NCI-H1092 treated with DMSO at 0.1 percent for 48 hours (cell line): Measurements from ENCODE around the gene MLIP.

Experiments
- DNase-seq: peaks from one replicate; lab custom pipeline; 2025; lab: John Stamatoyannopoulos, UW

The MLIP gene

GRCh38 chr6:54285595-54285994 lies 174.4 kb downstream of the MLIP start:
- DNase-seq = no peak

DNA sequence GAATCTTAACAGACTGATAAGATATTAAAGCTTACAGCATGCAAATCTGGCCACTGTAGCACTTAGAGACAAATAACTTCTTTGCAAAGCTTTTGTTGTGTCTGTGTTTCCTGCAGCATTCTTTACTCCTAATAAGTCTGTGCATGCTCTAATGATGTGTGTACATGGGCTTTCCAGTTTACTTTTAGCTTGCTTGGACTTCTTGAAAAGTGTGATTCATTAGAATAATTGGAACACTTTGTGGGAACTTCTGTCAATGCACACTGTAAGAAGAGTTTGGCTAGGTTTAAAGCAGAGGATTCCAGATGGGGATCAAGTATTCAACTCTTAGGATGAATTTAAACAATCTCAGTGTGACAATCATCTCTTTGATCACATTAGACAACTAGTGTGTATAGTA lies 174.9 kb downstream of the MLIP start:
- no peak for DNase-seq

DNA sequence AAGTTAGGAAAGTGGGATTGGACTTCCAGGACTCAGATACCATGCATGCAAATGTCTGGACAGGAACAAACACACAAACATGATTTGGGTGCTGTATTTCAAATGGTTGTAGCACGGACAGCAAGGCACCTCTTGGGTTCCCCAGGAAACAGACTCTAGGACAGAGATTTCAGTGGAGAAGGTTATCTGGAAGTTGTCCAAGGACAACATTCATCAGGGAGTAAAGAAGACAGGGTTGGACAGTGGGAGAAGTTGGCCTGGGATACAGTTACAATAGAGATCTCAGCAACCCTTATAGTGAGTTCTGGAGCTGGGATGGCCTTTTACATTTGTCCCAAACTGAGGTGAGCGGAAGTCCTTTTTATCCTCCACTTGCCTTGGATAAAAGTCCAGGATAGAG lies 177.2 kb downstream of the MLIP start:
- no peak for DNase-seq

DNA sequence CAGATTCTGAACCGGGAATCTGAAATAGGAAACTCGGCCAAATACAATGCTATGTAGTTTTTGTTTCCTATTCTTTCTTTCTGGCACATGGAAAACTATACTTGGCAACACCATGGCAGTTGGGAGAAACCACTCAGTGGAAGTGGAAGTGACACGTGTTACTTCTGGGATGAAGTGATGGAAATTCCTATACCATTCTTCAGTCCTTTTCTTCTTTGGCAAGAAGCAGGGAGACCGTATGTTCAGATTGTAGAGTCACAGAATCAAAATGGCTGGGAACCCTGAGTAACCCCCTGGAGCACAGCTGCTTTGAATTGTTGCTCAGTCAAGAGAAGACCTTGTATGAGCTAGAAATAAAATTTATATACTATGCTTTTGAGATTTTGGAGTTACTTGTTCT lies 178.2 kb downstream of the MLIP start:
- no peak for DNase-seq

- DNase-seq = no peak
These were observed 179.9 kb downstream of the MLIP start for GRCh38 chr6:54291146-54291545.

DNA sequence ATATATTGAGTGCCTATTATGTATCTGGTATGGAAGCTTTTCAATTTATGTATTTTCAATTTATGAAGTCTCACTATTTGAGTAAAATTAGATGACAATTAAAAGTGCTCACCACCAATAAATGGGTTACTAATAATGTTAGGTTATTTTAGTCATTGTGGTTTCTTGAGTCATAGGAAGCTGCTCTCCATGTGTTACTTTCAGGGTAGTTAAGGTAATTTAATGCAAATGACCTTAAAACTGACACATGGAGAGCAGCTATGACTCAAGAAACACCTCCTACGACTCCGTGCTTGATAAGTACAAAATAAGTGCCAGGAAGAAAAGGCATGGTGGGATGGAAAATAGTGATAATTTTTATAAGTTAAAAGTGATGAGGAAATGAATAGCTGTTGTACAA lies 180.5 kb downstream of the MLIP start:
- DNase-seq = no peak

DNA sequence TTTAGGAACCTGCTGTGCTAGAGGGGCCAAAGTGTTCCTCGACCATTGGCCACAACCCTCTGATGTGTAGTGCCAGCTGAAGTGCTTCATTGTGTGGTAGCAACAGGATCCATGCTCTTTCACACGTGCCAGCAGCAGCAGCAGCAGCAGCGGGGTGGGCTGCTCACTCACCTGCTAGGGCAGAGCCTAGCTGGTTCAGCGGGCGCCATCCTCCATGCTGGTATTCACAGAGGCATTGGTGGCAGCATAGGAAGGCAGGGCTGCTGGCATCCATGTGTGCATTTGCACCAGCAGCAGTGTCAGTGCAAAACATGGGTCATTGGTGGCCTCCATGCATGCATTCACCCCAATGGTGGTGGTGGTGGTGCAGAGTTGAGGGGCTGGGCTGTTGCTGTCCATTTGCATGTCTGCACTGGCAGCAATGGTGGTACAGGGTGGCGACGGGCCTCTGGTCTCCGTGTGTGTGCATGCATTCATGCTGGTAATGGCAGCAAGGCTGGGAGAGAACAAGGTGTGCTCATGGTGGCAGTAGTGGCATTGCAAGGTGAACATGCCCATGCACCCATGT lies 183.8 kb downstream of the MLIP start:
- DNase-seq = no peak

DNA sequence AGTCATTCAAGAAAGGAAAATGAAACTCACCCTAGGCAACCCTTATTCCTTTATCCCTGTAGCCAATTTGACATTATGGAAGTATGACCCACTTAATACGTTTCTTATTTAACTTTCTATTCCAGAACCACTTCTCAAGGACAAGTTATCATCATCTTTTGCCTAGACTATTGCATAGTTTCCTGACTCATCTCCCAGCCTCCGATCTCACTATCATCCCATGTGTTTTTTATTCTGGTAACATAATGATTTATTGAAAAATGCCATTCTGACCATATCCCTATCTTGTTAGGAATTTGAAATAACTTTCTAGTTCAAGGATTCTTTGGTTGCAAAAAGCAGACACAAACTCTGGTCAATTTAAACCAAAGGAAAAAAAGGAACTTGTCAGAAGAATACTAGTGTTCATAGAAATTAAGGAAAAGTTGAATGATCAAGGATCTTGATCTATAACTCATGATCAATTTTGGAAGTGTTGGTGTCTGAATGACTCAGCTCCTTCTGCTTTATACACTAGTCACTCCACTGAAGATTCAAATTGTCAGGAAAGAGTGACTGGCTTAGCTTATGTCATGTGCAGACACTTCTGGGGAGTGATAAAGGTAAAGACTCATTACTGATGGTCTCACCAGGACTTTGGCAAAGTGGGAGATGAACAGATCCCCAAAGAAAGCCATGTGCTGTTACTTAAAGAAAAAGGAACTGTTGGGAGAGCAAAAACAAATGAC lies 188.5 kb downstream of the MLIP start:
- no peak for DNase-seq

GRCh38 chr6:54301770-54302169 lies 190.5 kb downstream of the MLIP start:
- no peak for DNase-seq

DNA sequence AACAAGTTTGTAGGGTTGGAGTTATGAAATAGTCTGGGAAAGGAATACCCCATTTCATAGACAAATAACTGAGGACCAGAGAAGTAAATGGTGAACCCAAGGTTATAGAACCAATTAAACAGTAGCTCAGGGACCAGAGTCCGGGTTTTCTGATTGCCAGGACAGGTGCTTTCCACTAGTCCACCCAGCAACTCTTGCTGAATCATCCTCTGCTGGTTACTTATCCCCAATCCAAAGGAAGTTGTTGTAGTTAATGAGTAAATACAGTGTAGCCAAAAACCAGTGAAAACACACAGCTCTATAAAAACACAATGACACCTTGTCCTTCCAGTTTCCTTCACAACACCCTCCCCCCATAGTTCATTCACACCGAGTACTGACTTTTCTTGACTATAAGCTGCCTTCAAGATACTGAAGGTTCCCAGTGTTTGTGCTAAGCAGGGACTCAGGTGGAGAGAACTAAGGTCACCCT lies 196.2 kb downstream of the MLIP start:
- no peak for DNase-seq

DNA sequence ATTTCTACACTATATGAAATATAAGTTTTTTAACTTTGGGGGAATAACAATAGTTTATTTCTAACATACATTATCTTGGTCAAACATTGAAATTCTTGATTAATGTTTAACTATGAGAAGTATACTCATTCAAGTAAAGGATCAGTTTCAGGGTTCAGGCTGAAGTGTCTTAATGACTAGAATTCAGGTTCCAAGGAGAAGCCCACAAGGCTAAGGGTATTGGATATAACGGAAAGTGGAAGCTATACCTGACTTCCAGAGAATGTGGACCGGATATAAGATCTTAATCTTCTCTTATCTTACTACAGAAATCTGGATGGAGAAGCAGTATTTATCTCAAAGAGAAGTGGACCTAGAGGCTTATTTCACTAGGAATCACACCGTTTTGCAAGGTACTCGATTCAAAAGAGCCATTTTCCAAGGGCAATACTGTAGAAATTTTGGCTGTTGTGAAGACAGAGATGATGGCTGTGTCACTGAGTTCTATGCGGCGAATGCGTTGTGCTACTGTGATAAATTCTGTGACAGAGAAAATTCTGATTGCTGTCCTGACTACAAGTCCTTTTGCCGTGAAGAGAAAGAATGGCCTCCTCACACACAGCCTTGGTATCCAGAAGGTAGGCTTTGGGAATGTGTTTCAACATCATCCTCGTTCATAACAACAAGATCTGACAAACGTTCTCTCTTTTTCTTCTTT lies 197.2 kb downstream of the MLIP start, which contains the start of gene TINAG:
Gene TINAG (plus strand): TSS at position 153 of the 697 bp plus-strand sequence. CDS start 110 bp downstream, at position 263.
- DNase-seq = no peak

DNA sequence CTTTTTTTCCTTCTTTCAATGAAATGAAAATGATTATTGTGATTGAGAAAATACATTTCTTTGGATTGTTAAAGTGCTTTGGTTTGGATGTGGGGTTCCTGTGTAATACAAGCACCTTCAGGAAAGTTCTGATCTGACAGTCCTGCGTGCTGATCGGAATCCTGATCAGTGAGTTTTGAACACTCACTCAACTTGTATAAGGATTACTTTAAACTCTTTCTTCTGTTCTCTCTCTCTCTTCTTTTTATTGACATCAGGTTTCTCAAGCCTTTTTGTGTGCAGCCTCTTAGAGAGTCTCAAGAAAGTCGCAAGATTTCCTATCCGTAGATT lies 197.7 kb downstream of the MLIP start:
- DNase-seq = no peak

DNA sequence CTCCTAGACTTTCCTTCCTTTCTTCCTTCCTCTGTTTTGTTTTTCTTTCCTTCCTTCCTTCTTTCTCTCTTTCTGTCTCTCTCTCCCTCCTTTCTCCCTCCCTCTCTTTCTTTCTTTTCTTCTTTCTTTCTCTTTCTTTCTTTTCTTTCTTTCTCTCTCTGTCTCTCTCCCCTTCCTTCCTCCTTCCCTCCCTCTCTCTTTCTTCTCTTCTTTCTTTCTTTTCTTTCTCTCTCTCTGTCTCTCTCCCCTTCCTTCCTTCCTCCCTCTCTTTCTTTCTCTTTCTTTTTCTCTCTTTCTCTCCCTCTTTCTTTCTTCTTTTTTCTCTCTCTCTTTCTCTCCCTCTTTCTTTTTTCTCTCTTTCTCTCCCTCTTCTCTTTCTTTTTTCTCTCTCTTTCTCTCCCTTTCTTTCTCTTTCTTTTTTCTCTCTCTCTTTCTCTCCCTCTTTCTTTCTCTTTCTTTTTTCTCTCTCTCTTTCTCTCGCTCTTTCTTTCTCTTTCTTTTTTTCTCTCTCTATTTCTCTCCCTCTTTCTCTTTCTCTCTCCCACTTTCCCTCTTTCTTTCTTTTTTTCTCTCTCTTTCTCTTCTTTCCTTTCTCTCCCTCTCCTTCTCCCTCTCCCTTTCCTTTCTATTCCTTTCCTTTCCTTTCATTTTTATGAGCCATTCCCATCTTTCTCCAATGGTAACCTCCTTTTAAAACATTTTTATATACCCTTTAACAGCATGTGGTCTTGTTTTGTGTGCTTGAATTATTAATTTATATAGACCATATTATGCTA lies 199.3 kb downstream of the MLIP start:
- DNase-seq = no peak

DNA sequence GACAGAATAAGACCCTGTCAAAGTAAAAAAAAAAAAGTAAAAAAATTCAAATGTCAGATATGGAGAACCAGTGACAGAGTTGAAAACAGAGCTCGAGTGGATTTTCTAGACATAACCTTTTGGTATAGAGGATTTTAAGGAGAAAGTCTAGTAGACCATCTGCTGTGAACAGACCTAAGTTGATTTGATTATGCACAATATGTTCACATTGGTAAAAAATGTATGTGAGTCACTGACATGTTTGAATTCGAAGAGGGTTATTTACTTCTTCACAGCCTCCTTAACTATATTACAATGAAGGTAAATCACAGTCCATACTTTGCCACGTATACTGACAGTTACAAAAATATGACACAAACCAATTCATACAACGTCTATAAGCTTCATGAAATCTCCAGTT lies 204.4 kb downstream of the MLIP start:
- DNase-seq = no peak
